ENCODE data around the gene IFNL4.
"Not testable (repeated sequence)": the region's sequence is repeated elsewhere in the genome, so short reads cannot be mapped to it uniquely, and the experiment has no call there.

Gene IFNL4

DNA sequence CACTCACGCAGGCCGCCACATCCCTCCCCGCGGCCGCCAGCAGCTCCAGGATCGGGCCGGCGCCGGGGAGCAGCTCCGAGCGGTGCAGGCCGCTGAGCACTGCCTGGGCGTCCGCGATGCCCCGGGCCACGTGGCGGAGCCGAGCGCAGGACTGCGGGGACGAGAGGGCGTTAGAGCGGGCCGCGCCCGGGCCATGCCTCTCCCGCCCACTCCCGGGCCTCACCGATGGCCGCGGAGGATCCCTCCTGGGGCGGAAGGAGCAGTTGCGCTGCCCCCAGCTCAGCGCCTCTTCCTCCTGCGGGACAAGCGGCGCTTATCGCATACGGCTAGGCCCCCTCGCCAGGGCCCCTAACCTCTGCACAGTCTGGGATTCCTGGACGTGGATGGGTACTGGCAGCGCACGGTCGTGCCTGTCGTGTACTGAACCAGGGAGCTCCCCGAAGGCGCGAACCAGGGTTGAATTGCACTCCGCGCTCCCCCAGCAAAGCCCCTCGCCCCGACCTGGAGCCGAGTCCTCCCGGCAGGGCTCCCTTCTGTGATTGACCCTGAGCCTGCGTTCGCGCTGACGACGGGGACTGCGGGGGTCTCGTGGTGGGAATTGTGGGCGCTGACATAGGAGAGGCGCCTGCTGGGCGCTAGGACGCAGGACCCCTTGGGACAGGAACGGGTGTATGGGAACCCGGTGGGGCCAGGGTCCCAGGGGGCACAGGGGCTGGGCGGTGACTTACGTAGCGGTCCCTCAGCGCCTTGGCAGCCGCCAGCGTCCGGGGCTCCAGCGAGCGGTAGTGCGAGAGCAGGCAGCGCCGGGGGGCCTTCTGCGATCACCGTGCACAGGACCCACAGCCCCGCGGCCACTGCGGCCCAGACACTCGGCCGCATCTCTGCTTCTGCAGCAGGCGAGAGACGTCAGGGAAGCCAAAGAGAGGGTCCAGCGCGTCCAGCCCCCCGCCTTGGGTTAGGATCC lies 673 bp downstream of the IFNL4 start:
- no peak for DNase-seq (ENCODE audit: low read depth in 1 of 2, low spot score in 1 of 2)
- in situ Hi-C loops (cut with HindIII; ENCODE audit: low pct_unique_long_range_greater_than_20kb, low sequenced_read_pairs) = no loop called here
- TF ChIP-seq JUND (IDR thresholded peaks at IDR 0.05; ENCODE audit: low read depth) = no peak

DNA sequence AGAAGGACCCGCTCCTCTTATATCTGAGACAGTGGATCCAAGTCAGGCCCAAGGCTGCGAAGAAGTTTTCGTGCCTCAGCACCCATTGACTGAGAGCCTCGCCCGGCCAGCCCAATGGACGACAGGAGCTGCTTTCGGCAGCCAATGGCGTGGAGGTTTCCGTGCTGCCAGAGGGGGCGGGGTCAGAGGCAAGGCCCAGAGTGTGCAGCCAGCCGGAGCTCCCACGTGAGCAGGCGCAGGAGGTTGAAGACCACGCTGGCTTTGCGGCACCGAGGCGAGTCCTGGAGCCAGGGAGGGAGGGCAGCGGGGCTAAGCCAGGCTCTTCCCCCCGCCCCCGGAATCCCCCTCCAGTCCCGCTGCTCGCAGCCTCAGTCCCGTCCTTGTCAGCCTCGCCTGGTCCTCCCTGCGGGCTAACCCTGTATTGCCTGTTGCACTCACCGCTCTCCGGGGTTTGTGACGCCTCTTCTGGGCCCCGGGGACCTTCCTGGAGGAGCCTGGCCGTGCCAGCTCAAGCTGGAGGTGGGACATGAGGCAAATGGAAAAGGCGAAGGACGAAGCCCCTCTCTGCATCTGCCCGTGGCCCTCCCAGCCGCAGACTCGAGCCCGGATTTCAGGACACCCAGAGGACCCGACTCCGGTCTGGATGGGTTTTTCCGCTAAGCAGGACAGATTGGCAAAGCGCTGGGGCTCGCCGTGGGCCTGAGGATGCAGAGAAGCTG lies 1.5 kb downstream of the IFNL4 start:
- DNase-seq (ENCODE audit: low read depth in 1 of 2, low spot score in 1 of 2) = no peak
- in situ Hi-C loops (cut with HindIII; ENCODE audit: low pct_unique_long_range_greater_than_20kb, low sequenced_read_pairs) = no loop called here
- no peak for TF ChIP-seq JUND (IDR thresholded peaks at IDR 0.05; ENCODE audit: low read depth)

DNA sequence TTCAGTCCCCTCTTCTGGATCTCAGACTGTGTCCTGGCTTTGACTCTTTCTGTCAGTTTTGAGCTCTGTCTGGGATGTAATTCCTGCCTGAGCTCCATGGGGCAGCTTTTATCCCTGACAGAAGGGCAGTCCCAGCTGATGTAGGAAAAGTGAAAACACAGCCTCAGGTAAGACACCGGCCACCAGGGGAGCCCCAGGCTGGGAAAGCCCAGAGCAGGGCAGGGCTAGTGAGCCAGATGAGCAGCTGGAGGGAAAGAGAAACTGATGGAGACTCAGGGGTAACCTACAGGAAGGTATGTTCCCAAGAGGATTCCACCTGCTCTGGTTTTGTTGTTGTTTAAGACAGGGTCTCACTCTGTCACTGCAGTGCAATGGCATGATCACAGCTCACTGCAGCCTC lies 3.5 kb downstream of the IFNL4 start:
- in situ Hi-C loops (cut with HindIII; ENCODE audit: low pct_unique_long_range_greater_than_20kb, low sequenced_read_pairs) = not testable (repeated sequence)

DNA sequence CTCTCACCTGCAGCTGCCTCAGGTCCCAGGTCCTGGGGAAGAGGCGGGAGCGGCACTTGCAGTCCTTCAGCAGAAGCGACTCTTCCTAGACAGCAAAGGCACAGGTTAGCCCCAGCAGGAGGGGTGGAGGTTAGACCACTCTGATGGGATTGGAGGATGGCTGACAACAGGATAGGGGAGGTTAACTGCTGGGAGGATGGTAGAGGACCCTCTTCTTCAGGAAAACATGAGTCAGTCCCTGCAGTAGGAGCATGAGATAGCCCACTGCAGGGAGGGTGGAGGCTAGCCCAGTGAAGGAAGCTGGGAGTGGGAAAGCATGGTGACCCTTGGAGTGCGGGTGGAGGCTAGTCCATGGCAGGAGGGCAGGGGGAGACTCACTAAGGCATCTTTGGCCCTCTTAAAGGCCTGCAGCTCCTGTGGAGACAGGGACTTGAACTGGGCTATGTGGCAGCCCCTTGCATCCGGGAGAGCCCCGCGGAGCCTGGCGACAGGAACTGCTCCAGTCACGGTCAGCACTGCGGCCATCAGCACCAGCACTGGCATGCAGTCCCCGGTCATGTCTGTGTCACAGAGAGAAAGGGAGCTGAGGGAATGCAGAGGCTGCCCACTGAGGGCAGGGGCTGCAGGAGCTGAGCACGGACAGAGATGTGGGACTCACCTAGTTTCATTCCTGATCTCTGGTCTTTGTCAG lies 4.1 kb downstream of the IFNL4 start, which contains the start of gene IFNL3:
Gene IFNL3, minus strand, starts transcription at position 597 of the 691 bp plus-strand sequence. Its CDS starts 39 bp downstream, at position 558.
- in situ Hi-C loops (cut with HindIII; ENCODE audit: low pct_unique_long_range_greater_than_20kb, low sequenced_read_pairs); DNase-seq (ENCODE audit: low read depth in 1 of 2, low spot score in 1 of 2): not testable (repeated sequence)

More for the DNA sequence above, 3.5 kb downstream of the IFNL4 start:
- not testable (repeated sequence) for DNase-seq (ENCODE audit: low read depth in 1 of 2, low spot score in 1 of 2)

DNA sequence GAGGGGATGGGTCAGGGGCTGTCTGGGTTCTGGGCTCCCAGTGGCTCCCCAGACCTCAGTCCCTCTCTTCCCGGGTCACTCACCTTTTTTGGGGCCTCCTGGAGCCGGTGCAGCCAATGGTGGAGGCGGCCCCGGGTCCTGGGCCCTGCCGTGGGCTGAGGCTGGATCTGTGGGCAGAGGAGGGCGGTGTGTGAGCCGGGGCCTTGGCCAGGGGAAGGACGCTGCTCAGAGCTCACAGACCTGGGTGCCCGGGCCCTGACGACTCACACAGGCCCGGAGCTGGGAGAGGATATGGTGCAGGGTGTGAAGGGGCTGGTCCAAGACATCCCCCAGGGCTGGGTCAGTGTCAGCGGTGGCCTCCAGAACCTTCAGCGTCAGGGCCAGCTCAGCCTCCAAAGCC lies 4.9 kb downstream of the IFNL4 start:
- DNase-seq (ENCODE audit: low read depth in 1 of 2, low spot score in 1 of 2); in situ Hi-C loops (cut with HindIII; ENCODE audit: low pct_unique_long_range_greater_than_20kb, low sequenced_read_pairs): not testable (repeated sequence)

DNA sequence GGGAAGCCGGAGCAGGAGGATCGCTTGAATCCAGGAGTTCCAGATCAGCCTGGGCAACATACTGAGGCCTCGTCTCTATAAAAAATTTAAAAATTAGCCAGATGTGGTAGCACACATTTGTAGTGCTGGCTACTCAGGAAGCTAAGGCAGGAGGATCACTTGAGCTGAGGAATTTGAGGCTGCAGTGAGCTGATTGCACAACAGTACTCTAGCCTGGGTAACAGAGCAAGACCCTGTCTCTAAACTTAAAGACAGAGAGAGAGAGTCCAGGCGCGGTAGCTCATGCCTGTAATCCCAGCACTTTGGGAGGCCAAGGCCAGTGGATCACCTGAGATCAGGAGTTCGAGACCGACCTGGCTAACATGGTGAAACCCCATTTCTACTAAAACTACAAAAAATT lies 8.2 kb downstream of the IFNL4 start:
- no peak for DNase-seq (ENCODE audit: low read depth in 1 of 2, low spot score in 1 of 2)
- no peak for TF ChIP-seq JUND (IDR thresholded peaks at IDR 0.05; ENCODE audit: low read depth)
- in situ Hi-C loops (cut with HindIII; ENCODE audit: low pct_unique_long_range_greater_than_20kb, low sequenced_read_pairs) = no loop called here

DNA sequence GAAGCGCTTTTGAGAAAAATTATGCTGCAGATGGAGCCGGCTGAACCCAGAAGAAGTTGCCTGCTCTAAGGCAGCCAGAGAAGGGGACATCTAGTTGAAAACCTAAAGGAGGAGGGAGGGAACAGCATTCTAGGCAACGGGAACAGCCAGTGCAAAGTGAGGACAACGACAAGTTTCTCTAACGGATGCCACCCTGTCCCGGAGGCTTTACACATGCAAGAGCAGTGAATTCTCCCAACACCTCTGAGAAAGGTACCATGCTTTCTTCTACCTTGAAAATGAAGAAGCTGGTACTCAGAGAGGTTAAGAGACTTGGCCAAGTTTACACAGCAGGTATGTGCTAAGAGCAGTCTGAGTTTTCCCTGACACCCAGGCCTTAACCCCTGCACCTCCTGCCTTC lies 9.7 kb downstream of the IFNL4 start:
- DNase-seq (ENCODE audit: low read depth in 1 of 2, low spot score in 1 of 2) = no peak
- in situ Hi-C loops (cut with HindIII; ENCODE audit: low pct_unique_long_range_greater_than_20kb, low sequenced_read_pairs) = no loop called here
- no peak for TF ChIP-seq JUND (IDR thresholded peaks at IDR 0.05; ENCODE audit: low read depth)

DNA sequence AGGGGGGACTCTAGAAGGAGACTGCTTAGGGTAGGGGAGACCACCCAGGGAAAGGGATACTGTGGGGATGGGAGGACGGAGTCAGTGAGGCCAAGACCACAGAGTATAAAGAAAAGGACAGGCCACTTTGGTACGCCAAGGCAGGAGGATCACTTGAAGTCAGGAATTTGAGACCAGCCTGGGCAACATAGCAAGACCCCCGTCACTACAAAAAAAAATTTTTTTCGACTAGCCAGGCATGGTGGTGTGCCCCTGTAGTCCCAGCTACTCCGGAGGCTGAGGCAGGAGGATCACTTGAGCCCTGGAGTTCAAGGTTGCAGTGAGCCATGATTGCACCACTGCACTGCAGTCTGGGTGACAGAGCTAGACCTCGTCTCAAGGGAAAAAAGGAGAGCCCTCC lies 10.4 kb downstream of the IFNL4 start:
- TF ChIP-seq JUND (IDR thresholded peaks at IDR 0.05; ENCODE audit: low read depth) = no peak
- no peak for DNase-seq (ENCODE audit: low read depth in 1 of 2, low spot score in 1 of 2)
- in situ Hi-C loops (cut with HindIII; ENCODE audit: low pct_unique_long_range_greater_than_20kb, low sequenced_read_pairs) = no loop called here

DNA sequence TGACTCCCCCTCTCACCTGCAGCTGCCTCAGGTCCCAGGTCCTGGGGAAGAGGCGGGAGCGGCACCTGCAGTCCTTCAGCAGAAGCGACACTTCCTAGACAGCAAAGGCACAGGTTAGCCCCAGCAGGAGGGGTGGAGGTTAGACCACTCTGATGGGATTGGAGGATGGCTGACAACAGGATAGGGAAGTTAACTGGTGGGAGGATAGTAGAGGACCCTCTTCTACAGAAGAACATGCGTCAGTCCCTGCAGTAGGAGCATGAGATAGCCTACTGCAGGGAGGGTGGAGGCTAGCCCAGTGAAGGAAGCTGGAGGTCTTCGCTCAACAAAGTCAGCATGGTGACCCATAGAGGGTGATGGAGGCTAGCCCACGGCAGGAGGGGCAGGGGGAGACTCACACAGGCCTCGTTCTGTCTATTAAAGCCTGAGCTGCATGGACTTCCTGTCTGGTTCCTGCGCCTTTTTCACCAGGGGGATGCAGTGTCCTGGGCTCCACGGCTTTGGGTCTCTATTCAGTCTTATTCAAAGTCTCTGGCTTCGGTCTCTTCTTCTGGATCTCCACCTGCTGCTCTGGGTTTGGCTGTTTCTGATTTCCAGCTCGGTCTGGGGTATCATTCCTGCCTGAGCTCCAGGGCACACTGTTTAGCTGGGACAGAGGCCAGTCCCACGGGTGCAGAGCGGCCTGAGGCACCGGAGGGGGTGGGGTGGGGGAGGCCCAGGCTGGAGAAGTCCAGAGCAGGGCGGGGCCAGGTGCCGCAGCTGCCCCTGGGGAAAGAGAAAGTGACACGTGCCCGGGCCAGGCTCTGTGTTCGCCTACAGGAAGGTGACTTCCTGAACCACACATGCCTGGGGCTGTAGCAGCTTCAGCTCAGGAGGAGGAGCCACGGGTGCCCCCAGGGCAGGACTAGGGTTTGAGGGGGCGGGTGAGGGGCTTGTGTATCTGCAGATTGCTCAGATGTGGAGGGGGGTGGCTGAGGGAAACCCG lies 11.2 kb downstream of the IFNL4 start:
- no peak for TF ChIP-seq JUND (IDR thresholded peaks at IDR 0.05; ENCODE audit: low read depth)
- DNase-seq (ENCODE audit: low read depth in 1 of 2, low spot score in 1 of 2) = peak in 1 of 2 experiments; percentile 46
- in situ Hi-C loops (cut with HindIII; ENCODE audit: low pct_unique_long_range_greater_than_20kb, low sequenced_read_pairs) = no loop called here

DNA sequence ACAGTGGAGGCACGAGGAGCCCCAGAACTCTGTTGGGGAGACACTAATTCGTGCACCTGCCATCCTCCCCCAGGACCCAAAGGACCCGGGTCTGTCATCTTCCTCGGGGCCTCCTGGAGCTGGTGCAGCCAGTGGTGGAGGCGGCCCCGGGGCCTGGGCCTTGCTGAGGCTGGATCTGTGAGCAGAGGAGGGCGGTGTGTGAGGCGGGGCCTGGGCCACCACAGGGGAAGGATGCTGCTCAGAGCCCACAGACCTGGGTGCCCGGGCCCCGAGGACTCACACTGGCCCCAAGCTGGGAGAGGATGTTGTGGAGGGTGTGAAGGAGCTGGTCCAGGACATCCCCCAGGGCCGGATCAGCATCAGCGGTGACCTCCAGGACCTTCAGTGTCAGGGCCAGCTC lies 12.1 kb downstream of the IFNL4 start:
- in situ Hi-C loops (cut with HindIII; ENCODE audit: low pct_unique_long_range_greater_than_20kb, low sequenced_read_pairs) = no loop called here
- no peak for TF ChIP-seq JUND (IDR thresholded peaks at IDR 0.05; ENCODE audit: low read depth)
- DNase-seq (ENCODE audit: low read depth in 1 of 2, low spot score in 1 of 2) = no peak

DNA sequence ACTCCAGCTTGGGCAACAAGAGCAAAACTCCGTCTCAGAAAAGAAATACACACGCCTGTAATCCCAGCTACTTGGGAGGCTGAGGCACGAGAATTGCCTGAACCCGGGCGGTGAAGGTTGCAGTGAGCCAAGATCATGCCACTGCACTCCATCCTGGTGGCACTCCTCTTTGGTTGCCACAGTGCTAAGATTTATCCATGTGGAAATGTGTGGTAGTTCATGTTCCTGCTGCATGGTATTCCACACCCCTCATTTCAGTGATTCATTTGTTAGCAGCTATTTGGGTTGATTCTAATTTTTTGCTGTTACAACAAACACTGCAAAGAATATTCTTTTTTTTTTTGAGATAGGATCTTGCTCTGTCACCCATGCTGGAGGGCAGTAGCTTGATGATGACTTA lies 15.9 kb downstream of the IFNL4 start:
- in situ Hi-C loops (cut with HindIII; ENCODE audit: low pct_unique_long_range_greater_than_20kb, low sequenced_read_pairs) = no loop called here
- DNase-seq (ENCODE audit: low read depth in 1 of 2, low spot score in 1 of 2) = no peak
- no peak for TF ChIP-seq JUND (IDR thresholded peaks at IDR 0.05; ENCODE audit: low read depth)
